ENCODE data around the gene CRISP2.

- TF ChIP-seq, protein P1, sequence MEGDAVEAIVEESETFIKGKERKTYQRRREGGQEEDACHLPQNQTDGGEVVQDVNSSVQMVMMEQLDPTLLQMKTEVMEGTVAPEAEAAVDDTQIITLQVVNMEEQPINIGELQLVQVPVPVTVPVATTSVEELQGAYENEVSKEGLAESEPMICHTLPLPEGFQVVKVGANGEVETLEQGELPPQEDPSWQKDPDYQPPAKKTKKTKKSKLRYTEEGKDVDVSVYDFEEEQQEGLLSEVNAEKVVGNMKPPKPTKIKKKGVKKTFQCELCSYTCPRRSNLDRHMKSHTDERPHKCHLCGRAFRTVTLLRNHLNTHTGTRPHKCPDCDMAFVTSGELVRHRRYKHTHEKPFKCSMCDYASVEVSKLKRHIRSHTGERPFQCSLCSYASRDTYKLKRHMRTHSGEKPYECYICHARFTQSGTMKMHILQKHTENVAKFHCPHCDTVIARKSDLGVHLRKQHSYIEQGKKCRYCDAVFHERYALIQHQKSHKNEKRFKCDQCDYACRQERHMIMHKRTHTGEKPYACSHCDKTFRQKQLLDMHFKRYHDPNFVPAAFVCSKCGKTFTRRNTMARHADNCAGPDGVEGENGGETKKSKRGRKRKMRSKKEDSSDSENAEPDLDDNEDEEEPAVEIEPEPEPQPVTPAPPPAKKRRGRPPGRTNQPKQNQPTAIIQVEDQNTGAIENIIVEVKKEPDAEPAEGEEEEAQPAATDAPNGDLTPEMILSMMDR (IDR thresholded peaks at IDR 0.05 in 2 of 3, conservative IDR thresholded peaks at IDR 0.05 in 1 of 3; ENCODE audit: insufficient read depth in 2 of 3, low read depth in 1 of 3, low read length in 3 of 3): no peak
- TF ChIP-seq CC2D1A (IDR thresholded peaks at IDR 0.05): no peak
- TF ChIP-seq, protein P2, sequence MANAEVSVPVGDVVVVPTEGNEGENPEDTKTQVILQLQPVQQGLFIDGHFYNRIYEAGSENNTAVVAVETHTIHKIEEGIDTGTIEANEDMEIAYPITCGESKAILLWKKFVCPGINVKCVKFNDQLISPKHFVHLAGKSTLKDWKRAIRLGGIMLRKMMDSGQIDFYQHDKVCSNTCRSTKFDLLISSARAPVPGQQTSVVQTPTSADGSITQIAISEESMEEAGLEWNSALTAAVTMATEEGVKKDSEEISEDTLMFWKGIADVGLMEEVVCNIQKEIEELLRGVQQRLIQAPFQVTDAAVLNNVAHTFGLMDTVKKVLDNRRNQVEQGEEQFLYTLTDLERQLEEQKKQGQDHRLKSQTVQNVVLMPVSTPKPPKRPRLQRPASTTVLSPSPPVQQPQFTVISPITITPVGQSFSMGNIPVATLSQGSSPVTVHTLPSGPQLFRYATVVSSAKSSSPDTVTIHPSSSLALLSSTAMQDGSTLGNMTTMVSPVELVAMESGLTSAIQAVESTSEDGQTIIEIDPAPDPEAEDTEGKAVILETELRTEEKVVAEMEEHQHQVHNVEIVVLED (CRISPR knock-in tag; IDR thresholded peaks at IDR 0.05): no peak
- TF ChIP-seq, protein P3, sequence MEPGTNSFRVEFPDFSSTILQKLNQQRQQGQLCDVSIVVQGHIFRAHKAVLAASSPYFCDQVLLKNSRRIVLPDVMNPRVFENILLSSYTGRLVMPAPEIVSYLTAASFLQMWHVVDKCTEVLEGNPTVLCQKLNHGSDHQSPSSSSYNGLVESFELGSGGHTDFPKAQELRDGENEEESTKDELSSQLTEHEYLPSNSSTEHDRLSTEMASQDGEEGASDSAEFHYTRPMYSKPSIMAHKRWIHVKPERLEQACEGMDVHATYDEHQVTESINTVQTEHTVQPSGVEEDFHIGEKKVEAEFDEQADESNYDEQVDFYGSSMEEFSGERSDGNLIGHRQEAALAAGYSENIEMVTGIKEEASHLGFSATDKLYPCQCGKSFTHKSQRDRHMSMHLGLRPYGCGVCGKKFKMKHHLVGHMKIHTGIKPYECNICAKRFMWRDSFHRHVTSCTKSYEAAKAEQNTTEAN (CRISPR knock-in tag; IDR thresholded peaks at IDR 0.05): no peak
- no peak for TF ChIP-seq YY1 (IDR thresholded peaks at IDR 0.05; ENCODE audit: borderline replicate concordance in 1 of 3, control insufficient read depth in 1 of 3, extremely low read depth in 1 of 3, insufficient read depth in 3 of 3, insufficient read length in 1 of 3, insufficient replicate concordance in 2 of 3, low read depth in 1 of 3, low read length in 2 of 3)
Observed at GRCh38 chr6:49744259-49744658, 30.9 kb upstream of the CRISP2 start, which contains the start of gene CRISP3.
